HG03045 (cell line): Measurements from ENCODE around the gene GADD45A.
A peak's percentile ranks its signal among the peaks of the same experiment; 100 is the strongest.
"Not testable (repeated sequence)": the region's sequence is repeated elsewhere in the genome, so short reads cannot be mapped to it uniquely, and the experiment has no call there.

Experiments used
- ATAC-seq: cut with Tn5 transposase; IDR thresholded peaks from one replicate; pipeline ENCODE4 v1.9.1; 2021; ENCODE audit warnings: mild to moderate bottlenecking, moderate library complexity; ENCODE audit not compliant: unreplicated experiment

The GADD45A gene

DNA sequence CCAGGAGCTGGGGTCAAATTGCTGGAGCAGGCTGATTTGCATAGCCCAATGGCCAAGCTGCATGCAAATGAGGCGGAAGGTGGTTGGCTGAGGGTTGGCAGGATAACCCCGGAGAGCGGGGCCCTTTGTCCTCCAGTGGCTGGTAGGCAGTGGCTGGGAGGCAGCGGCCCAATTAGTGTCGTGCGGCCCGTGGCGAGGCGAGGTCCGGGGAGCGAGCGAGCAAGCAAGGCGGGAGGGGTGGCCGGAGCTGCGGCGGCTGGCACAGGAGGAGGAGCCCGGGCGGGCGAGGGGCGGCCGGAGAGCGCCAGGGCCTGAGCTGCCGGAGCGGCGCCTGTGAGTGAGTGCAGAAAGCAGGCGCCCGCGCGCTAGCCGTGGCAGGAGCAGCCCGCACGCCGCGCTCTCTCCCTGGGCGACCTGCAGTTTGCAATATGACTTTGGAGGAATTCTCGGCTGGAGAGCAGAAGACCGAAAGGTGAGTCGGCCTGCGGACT is at the start of gene GADD45A:
GADD45A (plus strand) TSS at position 135 of the 491 bp plus-strand sequence; CDS start at position 429, 294 bp downstream.
- peak; percentile 88 for ATAC-seq

DNA sequence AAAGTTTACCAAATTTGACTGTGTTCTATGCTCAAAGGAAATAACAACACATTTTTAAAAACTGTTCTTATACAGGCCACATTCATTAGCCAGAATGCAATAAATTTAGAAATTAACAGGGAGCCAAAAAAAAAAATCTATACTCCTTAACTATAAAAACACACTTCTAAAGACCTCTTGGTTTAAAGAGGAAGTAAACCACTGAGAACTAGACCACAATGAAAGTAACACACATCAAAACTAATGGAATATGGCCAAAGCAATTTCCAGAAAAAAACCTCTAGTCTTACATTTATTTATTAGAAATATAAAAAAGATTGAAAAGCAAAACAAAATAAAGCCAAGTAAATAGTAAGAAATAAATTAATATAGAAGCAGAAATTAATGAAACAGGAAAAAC is 48.9 kb upstream of the GADD45A start:
- ATAC-seq = no peak

GRCh38 chr1:67639361-67639760 is 45.6 kb upstream of the GADD45A start:
- ATAC-seq = no peak

- no peak for ATAC-seq
Measured at GRCh38 chr1:67642629-67643028, 42.4 kb upstream of the GADD45A start.

DNA sequence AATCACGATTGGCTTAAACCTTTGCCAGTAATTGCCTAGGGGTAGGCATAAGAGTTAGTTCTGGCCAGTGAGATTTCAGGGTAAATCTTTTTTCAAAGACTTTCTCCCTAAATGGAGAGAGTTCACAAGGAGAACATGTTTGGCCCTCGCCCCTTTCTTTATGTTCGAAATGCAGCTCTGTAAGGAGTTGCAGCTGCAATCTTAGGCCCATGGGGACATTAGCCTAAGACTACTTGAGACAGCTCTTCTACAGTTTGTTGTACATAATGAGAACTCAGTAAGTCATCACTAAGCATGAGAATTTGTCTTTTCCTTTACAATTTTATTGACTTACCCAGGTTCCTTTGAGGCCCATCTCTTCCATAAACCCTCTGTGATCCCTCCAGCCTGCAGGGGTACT is 40.4 kb upstream of the GADD45A start:
- ATAC-seq = no peak

DNA sequence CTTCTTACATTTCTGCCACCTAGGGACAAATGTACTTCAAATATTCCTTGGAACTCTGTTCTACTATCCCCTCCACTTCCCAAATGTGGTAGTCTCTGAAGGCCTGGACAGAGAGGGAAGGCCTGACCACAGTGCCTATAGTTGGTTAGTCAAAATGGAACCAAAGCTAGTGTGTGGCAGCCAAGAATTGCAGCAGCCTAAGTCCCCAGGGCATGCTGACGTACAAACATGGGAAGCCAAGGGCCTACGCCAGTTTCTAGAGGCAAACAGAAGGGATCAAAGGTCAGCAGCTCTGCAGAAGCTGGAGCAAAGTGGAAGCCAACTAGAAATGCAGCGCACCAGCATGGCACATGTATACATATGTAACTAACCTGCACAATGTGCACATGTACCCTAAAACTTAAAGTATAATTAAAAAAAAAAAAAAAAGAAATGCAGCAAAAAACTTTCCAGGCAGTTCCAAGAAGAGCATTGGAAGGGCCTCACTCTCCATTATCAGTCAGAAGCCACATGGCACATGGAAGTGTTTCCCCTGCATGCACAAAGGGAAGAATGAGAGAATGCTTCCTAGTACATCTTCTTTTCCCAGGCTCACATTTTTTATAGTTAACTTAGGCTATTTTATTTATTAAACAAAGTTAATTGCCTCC is 39.4 kb upstream of the GADD45A start:
- ATAC-seq = no peak

- no peak for ATAC-seq
Measured at GRCh38 chr1:67646145-67647035, 38.6 kb upstream of the GADD45A start.

DNA sequence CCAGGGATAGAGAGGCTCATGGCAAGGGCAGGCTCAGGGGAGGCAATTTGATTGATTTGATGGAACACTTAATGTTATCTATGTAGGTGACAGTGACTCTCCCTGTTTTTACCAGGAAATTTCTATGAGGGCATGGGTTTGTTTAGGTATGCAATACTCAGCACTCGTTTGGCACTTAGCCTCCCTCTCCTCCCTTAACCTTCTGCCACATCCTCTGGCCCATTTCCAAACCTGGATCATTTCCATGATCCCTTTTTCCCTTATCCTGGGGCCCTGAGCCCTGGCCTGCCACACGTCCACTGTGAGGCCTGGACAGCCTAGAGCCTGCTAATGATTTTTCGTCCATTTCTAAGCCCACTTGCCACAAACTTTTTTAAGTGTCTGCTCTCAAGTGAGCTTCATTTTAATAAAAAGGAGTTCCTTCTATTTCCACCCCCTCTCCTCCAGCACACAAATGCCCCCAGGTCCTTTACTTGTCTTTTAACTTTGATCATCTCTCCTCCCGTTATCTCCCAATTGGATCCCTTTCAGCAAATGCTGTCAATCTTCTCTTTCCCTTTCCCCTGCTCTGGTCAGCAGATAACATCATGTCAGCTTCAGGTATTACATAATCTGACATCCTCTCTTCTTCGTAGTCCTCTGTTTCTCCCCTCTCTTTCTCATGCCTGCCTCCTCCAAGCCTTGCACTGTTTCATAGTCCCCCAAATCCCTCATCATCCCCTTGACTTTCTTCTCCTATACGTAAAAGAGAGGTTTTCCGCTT is 37.8 kb upstream of the GADD45A start:
- no peak for ATAC-seq

- ATAC-seq = no peak
Measured at GRCh38 chr1:67647814-67648358, 37.1 kb upstream of the GADD45A start.

DNA sequence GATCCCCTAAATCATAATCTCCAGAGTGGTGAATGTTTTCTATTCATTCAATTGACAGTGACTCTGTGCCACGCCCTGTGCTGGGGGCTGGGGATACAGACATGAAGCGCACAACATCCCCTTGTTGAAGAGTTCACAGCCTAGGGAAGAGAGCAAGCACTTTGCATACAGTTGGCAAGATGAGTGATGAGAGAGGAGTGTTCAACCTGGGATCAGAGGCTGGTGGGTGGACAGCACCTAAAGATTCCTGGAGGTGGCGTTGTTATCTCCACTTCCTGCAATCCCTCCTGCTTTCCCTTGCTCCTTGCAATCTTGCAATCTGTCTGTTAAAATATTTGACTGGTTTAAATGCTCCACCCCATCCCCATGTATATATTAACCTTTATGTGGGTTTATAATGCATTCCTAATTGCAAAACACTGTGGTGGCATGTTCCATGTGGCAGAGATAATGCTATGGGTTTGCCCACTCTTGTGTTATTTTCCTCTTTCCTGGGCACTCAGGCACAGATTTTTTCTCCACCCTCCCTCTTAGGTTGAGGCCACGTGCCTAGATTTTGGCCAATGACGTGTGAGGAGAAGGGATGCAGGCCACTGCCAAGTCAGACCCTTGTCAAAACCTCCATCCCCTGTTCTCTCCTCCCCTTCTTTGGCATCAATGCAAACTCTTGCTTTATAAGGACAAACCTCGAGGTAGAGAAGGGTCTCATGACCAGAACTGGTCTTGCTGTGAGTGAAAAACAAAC is 36.2 kb upstream of the GADD45A start:
- no peak for ATAC-seq

DNA sequence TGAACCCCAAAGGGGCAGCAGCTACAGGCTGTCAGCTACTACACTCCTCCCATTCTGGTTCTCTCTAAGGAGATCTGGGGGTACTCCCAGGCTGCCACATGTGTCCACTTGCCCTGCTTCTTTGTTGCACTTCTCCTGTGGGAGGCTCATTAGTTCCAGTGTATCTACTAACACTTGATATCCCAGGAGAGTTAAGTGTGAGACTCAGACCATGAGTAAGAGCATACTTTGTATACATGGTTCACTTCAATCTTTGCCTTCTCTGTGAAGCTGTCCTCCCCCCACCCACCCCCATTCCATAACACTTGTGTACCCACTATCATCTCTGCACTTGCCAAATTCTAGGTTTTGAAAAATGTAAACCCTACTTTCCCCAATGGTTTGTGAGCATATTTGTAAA is 34.9 kb upstream of the GADD45A start:
- no peak for ATAC-seq

- no peak for ATAC-seq
Measured at GRCh38 chr1:67651031-67651430, 34.0 kb upstream of the GADD45A start.

GRCh38 chr1:67652800-67653199 is 32.2 kb upstream of the GADD45A start:
- peak; percentile 48 for ATAC-seq

- ATAC-seq = no peak
Measured at GRCh38 chr1:67653304-67653703, 31.7 kb upstream of the GADD45A start.

DNA sequence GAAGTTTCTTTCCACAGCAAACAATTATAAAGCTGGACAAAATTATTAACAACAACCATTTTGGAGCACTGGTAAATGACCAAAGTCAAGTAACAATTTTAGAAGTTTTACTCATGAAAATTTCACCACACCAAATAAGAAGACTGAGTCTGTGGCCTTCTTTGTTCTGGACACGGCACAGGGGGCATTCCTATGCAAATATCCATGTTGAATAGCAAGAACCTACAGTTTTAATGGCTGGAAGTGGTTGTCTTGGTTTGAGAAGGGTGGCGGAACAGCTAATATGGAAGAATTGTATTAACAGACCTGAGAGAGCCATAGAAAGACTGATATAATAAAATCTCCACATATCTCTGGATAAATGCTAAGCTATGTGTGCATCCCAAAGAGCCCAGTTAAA is 29.4 kb upstream of the GADD45A start:
- no peak for ATAC-seq

DNA sequence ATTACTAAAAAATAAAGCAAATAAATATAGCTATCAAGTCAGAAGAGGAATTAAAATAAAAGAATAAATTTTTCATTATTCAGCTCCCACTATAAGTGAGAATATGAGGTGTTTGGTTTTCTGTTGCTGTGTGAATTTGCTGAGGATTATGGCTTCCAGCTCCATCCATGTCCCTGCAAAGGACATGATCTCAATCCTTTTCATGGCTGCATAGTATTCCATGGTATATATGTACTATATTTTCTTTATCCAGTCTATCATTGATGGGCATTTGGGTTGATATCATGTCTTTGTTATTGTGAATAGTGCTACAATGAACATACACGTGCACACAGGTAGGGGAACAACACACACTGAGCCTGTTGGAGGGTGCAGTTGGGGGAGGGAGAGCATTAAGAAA is 27.8 kb upstream of the GADD45A start:
- ATAC-seq = not testable (repeated sequence)

DNA sequence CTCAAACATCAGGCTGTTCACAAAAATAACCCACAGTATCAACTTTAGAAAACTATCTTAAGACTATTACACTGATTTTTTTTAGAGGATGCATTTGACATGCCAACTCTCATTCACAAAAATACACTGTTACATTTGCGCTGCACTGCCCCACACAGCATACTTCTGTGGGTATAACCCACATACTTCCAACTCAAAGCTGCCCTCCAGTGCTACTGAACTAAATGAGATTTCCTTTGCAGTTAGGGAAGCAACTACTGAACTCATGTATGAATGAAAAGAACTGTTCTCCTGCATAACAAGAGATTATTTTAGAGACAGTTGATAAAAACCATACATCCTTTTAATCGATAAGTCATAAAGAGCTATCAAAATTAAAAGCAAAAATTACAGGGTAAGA is 25.8 kb upstream of the GADD45A start:
- ATAC-seq = no peak

DNA sequence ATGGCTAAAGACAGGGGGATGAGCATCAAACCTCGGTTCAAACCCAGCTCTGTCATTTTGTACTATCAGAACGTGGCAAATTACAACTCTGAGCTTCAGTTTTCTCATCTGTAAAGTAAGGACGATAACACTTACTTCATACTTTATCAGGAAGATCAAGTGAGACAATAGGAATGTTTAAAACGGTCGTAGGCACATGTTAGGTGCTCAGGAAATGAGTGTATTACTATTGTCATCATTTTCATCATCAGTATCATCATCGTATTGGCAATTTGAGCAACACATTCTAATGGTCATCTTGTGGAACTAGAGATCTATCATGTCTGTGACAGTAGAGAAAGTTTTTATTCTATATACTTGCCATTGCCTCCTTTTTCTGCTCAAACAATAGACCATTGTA is 22.1 kb upstream of the GADD45A start:
- ATAC-seq = no peak

DNA sequence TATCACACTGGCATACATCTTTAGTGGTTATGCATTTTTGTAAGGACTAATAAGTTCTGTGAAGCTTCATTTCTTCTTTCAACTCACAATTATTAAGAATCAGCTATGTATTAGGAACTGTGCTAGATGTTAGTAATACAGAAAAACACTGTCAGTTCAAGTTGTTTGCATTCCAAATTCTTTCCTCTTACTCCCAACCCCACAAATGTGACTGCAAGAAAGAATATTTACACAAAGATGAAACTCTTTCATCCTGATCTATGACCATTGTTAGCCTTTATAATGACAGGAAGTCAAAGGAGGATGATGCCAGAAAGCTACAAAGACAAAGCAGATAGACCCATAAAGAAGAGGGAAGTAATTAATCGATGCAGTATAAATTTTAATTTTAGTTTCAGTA is 21.0 kb upstream of the GADD45A start:
- no peak for ATAC-seq

DNA sequence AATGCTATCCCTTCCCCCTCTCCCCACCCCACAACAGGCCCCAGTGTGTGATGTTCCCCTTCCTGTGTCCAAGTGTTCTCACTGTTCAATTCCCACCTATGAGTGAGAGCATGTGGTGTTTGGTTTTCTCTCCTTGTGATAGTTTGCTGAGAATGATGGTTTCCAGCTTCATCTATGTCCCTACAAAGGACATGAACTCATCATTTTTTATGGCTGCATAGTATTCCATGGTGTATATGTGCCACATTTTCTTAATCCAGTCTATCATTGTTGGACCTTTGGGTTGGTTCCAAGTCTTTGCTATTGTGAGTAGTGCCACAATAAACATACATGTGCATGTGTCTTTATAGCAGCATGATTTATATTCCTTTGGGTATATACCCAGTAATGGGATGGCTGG is 19.7 kb upstream of the GADD45A start:
- not testable (repeated sequence) for ATAC-seq
